ENCODE measurements around the gene RUNDC3A.

RUNDC3A gene

DNA sequence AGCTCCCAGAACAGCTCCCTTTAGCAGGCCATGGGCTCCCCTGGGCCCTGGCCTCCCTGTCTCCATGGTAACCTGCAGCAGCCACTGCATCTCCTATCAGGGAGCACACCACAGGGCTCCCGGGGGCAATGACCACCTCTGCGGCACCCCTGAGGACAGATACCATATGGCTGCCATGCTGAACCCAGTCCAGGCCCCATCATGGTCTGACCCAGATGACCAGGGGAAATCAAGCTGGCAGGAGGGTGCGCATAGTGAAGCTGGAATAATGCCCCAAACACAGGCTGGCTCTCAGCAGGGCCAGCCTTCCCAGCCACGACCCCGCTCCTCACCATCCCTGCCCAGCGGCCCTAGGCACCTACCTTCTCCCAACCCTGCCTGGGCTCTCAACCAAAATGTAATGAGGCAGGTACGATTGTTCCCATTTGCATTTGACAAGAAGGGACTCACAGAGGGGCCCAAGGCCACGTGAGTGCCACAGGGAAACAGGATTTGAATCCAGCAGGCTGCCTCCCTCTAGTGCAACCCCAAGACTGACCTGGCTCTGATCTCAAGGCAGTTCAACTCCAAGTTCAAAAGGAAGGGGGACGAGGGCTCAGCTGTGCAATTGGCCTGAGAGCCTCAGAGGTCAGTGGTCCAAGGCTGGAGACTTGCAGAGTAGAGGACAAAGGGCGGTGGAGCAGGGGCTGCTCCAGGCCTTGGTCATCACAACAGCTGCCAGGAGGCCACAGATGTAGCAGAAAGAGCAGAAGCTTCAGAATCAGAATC lies 2.4 kb downstream of the RUNDC3A start:
- Histone ChIP-seq H3K9me3 (ENCODE audit: control insufficient read depth, insufficient read depth, low read depth, low read length) (no peaks in the 10 kb centered on the region), H3K9ac (ENCODE audit: low read length) (no peak overlapping the region), H3K27me3 (ENCODE audit: control insufficient read depth, insufficient read depth, low read length) (peaks cover 40% of the 10 kb centered on the region), H3K27ac (ENCODE audit: low read depth, low read length) (no peak overlapping the region), H3K4me3 (ENCODE audit: low read depth, low read length) (no peak overlapping the region), H3K4me1 (ENCODE audit: control insufficient read depth, insufficient read depth, low read length) (peaks cover 42% of the 10 kb centered on the region), H3K36me3 (ENCODE audit: control insufficient read depth, insufficient read depth, low read length) (no peaks in the 10 kb centered on the region)

DNA sequence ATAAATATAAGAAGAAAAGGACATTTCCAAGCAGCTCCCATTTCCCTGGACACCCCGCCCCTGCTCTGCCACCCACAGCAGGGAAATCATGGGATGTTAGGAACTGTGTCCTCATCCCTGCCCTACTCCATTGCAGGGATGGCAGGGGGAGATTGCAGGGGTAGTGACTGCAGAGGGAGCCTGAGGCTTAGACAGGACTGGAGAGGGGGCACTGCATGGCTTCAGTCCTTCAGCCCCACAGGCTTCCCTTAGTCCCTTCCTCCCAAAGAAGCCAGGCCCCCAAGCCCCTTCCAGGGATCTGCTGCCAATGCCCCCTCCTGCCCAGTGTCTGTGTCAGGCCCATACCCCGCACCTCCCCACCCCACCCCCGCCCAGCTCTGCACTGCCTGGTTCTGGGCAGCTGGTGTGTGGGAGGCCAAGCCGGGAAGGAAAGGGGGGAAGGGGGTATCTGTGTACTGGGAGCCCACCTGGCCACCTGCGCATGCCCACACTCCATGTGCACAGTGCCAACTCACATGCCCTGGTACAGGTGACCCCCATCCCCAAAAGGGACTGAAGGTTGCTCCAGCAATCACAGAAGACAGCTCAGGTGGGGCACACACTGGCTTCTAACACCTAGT lies 3.3 kb downstream of the RUNDC3A start:
- no peaks in the 10 kb centered on the region for H3K36me3 ChIP-seq (ENCODE audit: control insufficient read depth, insufficient read depth, low read length)
- H3K9me3 ChIP-seq (ENCODE audit: control insufficient read depth, insufficient read depth, low read depth, low read length): no peaks in the 10 kb centered on the region
- peaks cover 49% of the 10 kb centered on the region for H3K27me3 ChIP-seq (ENCODE audit: control insufficient read depth, insufficient read depth, low read length)
- H3K27ac ChIP-seq (ENCODE audit: low read depth, low read length): no peak overlapping the region
- H3K9ac ChIP-seq (ENCODE audit: low read length): no peak overlapping the region
- H3K4me3 ChIP-seq (ENCODE audit: low read depth, low read length): no peak overlapping the region
- H3K4me1 ChIP-seq (ENCODE audit: control insufficient read depth, insufficient read depth, low read length): peaks cover 45% of the 10 kb centered on the region

DNA sequence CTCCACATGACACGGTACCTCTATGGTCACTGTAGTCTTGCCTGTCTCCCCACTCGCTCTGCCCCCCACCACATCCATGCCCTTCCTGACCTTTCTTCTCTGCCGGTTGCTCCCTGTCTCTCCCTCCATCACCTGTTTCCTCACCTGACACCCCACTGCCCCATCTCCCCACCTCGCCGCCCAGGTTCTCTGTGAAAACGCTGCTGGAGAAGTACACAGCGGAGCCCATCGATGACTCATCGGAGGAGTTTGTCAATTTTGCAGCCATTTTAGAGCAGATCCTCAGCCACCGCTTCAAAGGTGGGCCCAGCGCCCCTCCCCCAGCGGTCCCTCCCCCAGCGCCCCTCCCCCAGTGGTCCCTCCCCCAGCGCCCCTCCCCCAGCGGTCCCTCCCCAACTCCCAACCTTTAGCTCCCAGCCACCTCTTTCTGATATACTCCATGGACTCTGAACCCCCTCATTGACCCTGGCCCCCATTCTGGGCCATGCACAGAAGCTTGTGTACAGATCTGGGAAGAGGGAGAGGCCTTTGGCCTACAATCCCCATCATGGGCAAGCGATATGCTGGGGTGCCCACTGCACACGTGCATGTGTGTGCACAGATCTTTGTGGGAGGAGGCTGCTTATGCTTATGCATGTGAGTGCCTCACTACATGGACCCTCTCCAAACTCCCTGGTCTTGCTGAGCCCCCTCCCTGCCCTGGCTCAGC lies 4.1 kb downstream of the RUNDC3A start:
- Histone ChIP-seq H3K9ac (ENCODE audit: low read length) (no peak overlapping the region), H3K27ac (ENCODE audit: low read depth, low read length) (no peak overlapping the region), H3K27me3 (ENCODE audit: control insufficient read depth, insufficient read depth, low read length) (peaks cover 49% of the 10 kb centered on the region), H3K4me1 (ENCODE audit: control insufficient read depth, insufficient read depth, low read length) (peaks cover 40% of the 10 kb centered on the region), H3K4me3 (ENCODE audit: low read depth, low read length) (no peak overlapping the region), H3K9me3 (ENCODE audit: control insufficient read depth, insufficient read depth, low read depth, low read length) (no peaks in the 10 kb centered on the region), H3K36me3 (ENCODE audit: control insufficient read depth, insufficient read depth, low read length) (no peaks in the 10 kb centered on the region)

DNA sequence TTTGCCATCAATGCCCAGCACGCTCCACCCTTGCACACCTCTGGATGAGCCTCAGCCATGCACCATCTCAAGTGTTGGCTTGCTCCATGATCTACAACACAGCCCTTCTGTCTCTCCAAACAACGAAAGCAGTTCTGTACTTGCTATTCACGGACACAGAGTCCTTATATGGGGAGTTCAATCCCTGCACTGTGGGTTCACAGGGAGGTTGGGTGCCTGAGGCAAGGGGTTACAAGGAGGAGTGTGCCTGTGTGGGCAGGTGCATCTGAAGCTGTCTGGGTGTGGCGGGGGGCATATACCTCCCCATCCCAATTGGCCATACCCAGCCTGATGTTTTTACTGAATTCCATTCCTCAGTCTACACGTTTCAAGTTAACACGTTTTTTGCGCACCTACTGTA lies 5.6 kb downstream of the RUNDC3A start:
- Histone ChIP-seq H3K27me3 (ENCODE audit: control insufficient read depth, insufficient read depth, low read length) (peaks cover 49% of the 10 kb centered on the region), H3K9ac (ENCODE audit: low read length) (no peak overlapping the region), H3K9me3 (ENCODE audit: control insufficient read depth, insufficient read depth, low read depth, low read length) (no peaks in the 10 kb centered on the region), H3K36me3 (ENCODE audit: control insufficient read depth, insufficient read depth, low read length) (no peaks in the 10 kb centered on the region), H3K4me1 (ENCODE audit: control insufficient read depth, insufficient read depth, low read length) (peaks cover 37% of the 10 kb centered on the region), H3K4me3 (ENCODE audit: low read depth, low read length) (no peak overlapping the region), H3K27ac (ENCODE audit: low read depth, low read length) (no peak overlapping the region)

DNA sequence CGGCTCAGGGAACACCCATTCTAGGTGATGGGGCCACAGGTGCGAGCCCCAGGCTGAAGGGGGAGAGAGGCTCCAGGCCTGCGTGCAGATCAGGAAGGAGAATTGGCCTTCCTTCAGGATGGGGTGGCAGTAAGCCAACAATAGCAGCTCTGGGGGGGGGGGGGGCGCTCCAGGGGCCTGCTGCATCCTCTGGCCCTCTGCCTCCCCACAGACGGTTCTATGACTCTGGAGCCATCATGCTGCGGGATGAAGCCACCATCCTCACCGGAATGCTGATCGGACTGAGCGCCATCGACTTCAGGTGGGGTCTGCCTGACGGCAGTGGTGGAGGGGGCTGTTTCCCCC lies 6.1 kb downstream of the RUNDC3A start:
- peak overlapping the region; percentile 71 for H3K4me3 ChIP-seq (ENCODE audit: low read depth, low read length)
- no peaks in the 10 kb centered on the region for H3K9me3 ChIP-seq (ENCODE audit: control insufficient read depth, insufficient read depth, low read depth, low read length)
- no peak overlapping the region for H3K27ac ChIP-seq (ENCODE audit: low read depth, low read length)
- H3K9ac ChIP-seq (ENCODE audit: low read length): peak overlapping the region; percentile 7
- H3K4me1 ChIP-seq (ENCODE audit: control insufficient read depth, insufficient read depth, low read length): peaks cover 32% of the 10 kb centered on the region
- peaks cover 2% of the 10 kb centered on the region for H3K36me3 ChIP-seq (ENCODE audit: control insufficient read depth, insufficient read depth, low read length)
- H3K27me3 ChIP-seq (ENCODE audit: control insufficient read depth, insufficient read depth, low read length): peaks cover 47% of the 10 kb centered on the region

DNA sequence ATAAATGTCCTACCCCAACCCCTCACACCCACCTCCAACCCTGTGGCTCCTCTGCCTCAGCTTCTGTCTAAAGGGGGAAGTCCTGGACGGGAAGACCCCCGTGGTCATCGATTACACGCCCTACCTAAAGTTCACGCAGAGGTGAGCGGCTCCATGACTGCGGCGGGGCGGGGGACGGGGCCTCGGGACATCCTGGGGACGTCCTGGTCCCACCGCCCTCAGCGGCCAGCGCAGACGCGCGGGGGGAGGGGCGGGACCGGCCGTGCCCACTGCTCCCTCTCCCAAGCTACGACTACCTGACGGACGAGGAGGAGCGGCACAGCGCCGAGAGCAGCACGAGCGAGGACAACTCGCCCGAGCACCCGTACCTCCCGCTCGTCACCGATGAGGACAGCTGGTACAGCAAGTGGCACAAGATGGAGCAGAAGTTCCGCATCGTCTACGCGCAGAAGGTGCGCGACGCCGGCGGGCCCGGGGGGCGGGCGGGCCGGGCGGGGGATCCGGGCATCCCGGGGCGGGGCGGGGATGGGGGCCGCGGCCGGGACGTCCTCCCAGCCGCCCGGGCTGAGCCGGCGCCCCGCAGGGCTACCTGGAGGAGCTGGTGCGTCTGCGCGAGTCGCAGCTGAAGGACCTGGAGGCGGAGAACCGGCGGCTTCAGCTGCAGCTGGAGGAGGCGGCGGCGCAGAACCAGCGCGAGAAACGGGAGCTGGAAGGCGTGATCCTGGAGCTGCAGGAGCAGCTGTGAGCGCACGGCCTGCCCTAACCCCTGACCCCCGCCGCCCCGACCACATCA lies 6.7 kb downstream of the RUNDC3A start:
- Histone ChIP-seq H3K4me1 (ENCODE audit: control insufficient read depth, insufficient read depth, low read length) (peaks cover 29% of the 10 kb centered on the region), H3K4me3 (ENCODE audit: low read depth, low read length) (peak overlapping the region; percentile 71), H3K9ac (ENCODE audit: low read length) (peak overlapping the region; percentile 7)

DNA sequence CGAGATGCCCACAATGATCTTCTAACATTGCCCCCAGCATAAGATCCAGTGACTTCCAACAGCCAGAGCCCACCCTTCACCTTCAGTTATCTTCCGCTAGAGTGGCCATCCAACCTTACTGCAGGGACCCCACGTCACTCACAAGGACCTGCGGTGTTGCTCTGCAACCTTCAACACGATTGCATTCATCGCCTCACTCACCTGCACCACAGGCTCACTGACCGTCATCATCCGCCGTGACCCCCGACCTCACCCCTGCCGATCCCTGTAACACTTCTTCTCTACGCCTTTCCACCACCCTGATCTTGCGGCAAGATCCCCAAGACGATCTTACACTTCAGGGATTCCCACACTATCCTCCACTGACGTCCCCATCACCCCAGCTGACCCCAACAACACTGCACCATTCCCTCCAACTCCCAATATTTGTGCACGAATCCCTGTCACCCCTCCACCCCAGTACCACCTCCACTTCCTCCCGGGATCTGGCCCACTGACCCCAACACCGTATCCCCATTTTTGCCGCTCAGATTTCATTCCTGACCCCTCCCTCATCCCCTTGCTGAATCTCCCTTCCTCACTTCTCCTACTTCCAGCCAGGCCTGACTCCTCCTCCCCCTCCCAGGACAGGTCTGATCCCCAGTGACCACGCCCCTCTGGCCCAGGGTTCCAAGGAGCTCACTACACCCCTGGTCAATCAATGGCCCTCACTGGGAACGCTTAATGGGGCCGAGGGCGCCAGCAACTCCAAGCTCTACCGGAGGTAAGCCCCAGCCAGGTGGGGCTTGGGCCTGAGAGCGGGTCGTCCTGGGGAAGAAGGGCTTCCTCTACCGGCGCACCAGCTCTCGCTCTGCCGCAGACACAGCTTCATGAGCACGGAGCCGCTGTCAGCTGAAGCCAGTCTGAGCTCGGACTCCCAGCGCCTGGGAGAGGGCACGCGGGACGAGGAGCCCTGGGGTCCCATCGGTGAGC lies 7.6 kb downstream of the RUNDC3A start:
- peaks cover 17% of the 10 kb centered on the region for H3K36me3 ChIP-seq (ENCODE audit: control insufficient read depth, insufficient read depth, low read length)
- H3K4me3 ChIP-seq (ENCODE audit: low read depth, low read length): peak overlapping the region; percentile 71
- peak overlapping the region; percentile 61 for H3K9ac ChIP-seq (ENCODE audit: low read length)
- H3K4me1 ChIP-seq (ENCODE audit: control insufficient read depth, insufficient read depth, low read length): peaks cover 23% of the 10 kb centered on the region
- H3K27me3 ChIP-seq (ENCODE audit: control insufficient read depth, insufficient read depth, low read length): peaks cover 44% of the 10 kb centered on the region
- H3K27ac ChIP-seq (ENCODE audit: low read depth, low read length): no peak overlapping the region
- no peaks in the 10 kb centered on the region for H3K9me3 ChIP-seq (ENCODE audit: control insufficient read depth, insufficient read depth, low read depth, low read length)

More for the DNA sequence above, 6.7 kb downstream of the RUNDC3A start:
- Histone ChIP-seq H3K9me3 (ENCODE audit: control insufficient read depth, insufficient read depth, low read depth, low read length) (no peaks in the 10 kb centered on the region), H3K36me3 (ENCODE audit: control insufficient read depth, insufficient read depth, low read length) (peaks cover 8% of the 10 kb centered on the region), H3K27me3 (ENCODE audit: control insufficient read depth, insufficient read depth, low read length) (peaks cover 47% of the 10 kb centered on the region), H3K27ac (ENCODE audit: low read depth, low read length) (no peak overlapping the region)

DNA sequence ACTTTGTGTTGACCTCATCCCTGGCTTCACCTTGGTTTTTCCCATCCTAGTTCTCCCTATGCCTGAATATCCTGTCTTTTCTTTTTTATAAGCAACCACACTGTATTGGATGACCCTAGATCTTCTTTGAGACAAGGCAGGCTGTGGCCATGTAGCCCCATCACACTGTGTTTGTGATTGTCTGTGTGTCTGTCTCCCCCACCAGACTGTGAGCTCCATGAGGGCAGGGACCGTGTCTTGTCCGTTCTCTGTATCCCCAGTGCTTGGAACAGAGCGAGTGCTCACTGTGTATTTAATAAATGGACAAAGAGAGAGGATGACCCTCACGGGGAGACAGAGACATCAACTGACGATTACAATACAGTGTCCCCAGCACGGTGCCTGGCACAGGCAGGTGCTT lies 9.1 kb downstream of the RUNDC3A start:
- no peaks in the 10 kb centered on the region for H3K9me3 ChIP-seq (ENCODE audit: control insufficient read depth, insufficient read depth, low read depth, low read length)
- H3K9ac ChIP-seq (ENCODE audit: low read length): no peak overlapping the region
- peaks cover 32% of the 10 kb centered on the region for H3K36me3 ChIP-seq (ENCODE audit: control insufficient read depth, insufficient read depth, low read length)
- H3K27ac ChIP-seq (ENCODE audit: low read depth, low read length): no peak overlapping the region
- peaks cover 40% of the 10 kb centered on the region for H3K27me3 ChIP-seq (ENCODE audit: control insufficient read depth, insufficient read depth, low read length)
- H3K4me3 ChIP-seq (ENCODE audit: low read depth, low read length): no peak overlapping the region
- H3K4me1 ChIP-seq (ENCODE audit: control insufficient read depth, insufficient read depth, low read length): peaks cover 12% of the 10 kb centered on the region

DNA sequence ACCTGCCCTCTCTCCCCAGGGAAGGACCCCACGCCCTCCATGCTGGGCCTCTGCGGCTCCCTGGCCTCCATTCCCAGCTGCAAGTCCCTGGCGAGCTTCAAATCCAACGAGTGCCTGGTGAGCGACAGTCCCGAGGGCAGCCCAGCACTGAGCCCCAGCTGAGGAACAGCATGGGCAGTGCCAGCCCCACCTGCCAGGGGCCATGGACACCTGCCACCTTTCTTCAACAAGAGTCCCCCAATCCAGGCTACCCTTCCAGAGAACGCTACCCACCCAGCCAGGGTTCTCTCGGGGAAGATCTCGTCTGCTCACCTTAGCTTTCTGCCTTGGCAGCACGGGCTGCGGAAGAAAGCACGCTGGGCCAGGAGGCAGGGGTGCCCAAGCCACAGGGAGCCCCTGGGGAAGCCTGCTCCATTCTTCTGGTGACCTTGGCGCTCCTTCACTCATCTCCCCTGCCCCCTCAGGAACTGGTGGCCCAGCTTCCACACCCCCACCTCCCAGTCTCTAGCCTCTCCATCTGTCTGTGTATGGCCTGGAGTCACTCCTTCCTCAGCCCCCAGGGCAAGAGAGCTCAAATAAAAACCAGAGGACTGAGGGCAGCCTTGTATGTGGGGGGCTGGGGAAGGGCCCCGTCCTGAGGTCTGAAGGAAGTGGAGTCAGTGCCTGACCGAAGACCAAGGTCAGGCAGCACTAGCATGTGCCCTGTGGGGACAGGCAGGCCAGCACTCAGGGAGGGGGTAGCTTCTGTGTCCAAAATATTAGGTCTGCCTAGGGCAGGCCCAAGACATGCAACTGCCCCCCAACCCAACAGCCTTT lies 9.9 kb downstream of the RUNDC3A start:
- Histone ChIP-seq H3K27ac (ENCODE audit: low read depth, low read length) (no peak overlapping the region), H3K36me3 (ENCODE audit: control insufficient read depth, insufficient read depth, low read length) (peaks cover 33% of the 10 kb centered on the region), H3K27me3 (ENCODE audit: control insufficient read depth, insufficient read depth, low read length) (peaks cover 34% of the 10 kb centered on the region), H3K4me3 (ENCODE audit: low read depth, low read length) (no peak overlapping the region), H3K9ac (ENCODE audit: low read length) (no peak overlapping the region), H3K9me3 (ENCODE audit: control insufficient read depth, insufficient read depth, low read depth, low read length) (no peaks in the 10 kb centered on the region), H3K4me1 (ENCODE audit: control insufficient read depth, insufficient read depth, low read length) (peaks cover 9% of the 10 kb centered on the region)
